ENCODE data around the gene ARL8A.

DNA sequence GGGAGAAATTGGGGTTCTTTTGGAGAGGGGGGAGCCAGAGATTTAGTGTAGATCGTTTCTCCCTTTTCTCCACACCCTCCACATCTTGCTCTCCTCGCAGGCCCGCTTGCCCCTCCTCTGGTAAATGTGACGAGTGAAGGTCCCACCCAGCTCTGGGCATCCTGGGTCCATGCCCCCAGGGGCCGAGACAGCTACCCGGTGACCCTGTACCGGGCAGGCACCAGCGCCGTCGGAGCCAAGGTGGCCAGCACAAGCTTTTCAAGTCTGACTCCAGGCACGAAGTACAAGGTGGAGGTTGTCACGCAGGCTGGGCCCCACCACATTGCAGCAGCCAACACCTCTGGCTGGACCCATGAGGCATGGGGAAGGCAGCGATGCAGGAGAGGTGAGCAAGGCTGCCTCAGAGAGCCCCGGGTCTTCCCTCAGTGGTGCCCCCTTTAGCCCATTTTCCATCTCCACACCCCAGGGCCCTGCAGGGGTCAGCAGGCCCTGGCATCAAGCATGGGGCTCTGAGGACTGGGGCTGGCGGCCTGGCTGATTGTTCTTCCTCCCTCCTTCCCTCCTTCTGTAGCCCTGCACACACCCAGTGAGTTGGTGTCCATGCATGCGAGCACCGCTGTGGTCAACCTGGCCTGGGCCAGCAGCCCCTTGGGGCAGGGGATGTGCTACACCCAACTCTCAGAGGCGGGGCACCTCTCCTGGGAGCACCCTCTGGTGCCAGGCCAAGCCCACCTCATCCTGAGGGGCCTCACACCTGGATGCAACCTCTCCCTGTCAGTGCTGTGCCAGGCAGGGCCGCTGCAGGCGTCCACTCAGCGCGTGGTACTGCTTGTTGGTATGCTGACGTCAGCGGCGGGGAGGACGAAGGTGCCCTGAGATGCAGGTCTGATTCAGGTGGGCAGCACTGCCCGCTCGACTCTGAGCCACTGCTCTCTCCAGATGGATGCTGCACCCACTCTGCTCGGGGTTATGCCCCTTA lies 32.7 kb upstream of the ARL8A start:
- TF ChIP-seq, protein P1, sequence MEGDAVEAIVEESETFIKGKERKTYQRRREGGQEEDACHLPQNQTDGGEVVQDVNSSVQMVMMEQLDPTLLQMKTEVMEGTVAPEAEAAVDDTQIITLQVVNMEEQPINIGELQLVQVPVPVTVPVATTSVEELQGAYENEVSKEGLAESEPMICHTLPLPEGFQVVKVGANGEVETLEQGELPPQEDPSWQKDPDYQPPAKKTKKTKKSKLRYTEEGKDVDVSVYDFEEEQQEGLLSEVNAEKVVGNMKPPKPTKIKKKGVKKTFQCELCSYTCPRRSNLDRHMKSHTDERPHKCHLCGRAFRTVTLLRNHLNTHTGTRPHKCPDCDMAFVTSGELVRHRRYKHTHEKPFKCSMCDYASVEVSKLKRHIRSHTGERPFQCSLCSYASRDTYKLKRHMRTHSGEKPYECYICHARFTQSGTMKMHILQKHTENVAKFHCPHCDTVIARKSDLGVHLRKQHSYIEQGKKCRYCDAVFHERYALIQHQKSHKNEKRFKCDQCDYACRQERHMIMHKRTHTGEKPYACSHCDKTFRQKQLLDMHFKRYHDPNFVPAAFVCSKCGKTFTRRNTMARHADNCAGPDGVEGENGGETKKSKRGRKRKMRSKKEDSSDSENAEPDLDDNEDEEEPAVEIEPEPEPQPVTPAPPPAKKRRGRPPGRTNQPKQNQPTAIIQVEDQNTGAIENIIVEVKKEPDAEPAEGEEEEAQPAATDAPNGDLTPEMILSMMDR (optimal IDR thresholded peaks at IDR 0.05 in 1 of 3, IDR thresholded peaks at IDR 0.05 in 1 of 3, conservative IDR thresholded peaks at IDR 0.05 in 1 of 3; ENCODE audit: extremely low read depth in 1 of 3, insufficient read depth in 2 of 3, low read length in 3 of 3) = no peak
- no peak for TF ChIP-seq EZH2 (IDR thresholded peaks at IDR 0.05; ENCODE audit: low read length)
